GM23248 (cell line): ENCODE results near the gene IRS1. TPM values are rescaled to one million over a fixed set of nuclear protein-coding genes. Genes with fewer than 3 reads are reported as not detected.

Source experiments
- DNase-seq: peaks from one replicate; pipeline ENCODE4 v3.0.0-alpha.2; 2015
- H2AFZ ChIP-seq: fragments of 200-600 bp; sonication (generic); 2 replicates; pipeline ENCODE4 v1.6.1; 2016; ENCODE audit warnings: antibody characterized with exemption
- H3F3A ChIP-seq: fragments of 200-600 bp; sonication (generic); 2 replicates; pipeline ENCODE4 v1.6.1; 2016; ENCODE audit warnings: mild to moderate bottlenecking, antibody characterized with exemption, mixed run types; ENCODE audit not compliant: insufficient read depth
- H3K27ac ChIP-seq: fragments of 200-600 bp; sonication (generic); 2 replicates; pipeline ENCODE4 v1.5.1; 2016; ENCODE audit warnings: mild to moderate bottlenecking
- H3K27me3 ChIP-seq: fragments of 200-600 bp; sonication (generic); replicated peaks from 2 replicates; pipeline ENCODE4 v1.6.1; 2016; ENCODE audit warnings: mild to moderate bottlenecking; ENCODE audit not compliant: insufficient read depth
- H3K36me3 ChIP-seq: fragments of 200-600 bp; sonication (generic); 2 replicates; pipeline ENCODE4 v1.6.1; 2016; ENCODE audit warnings: low read depth, mild to moderate bottlenecking
- H3K4me1 ChIP-seq: fragments of 200-600 bp; sonication (generic); 2 replicates; pipeline ENCODE4 v1.6.1; 2016; ENCODE audit warnings: mild to moderate bottlenecking; ENCODE audit not compliant: insufficient read depth
- H3K4me2 ChIP-seq: fragments of 200-600 bp; sonication (generic); one replicate; pipeline ENCODE4 v1.6.1; 2016; ENCODE audit warnings: mild to moderate bottlenecking; ENCODE audit not compliant: unreplicated experiment
- H3K4me3 ChIP-seq: fragments of 200-600 bp; sonication (generic); 2 replicates; pipeline ENCODE4 v1.5.1; 2016; ENCODE audit warnings: mild to moderate bottlenecking
- H3K79me2 ChIP-seq: fragments of 200-600 bp; sonication (generic); 2 replicates; pipeline ENCODE4 v1.6.1; 2016; ENCODE audit warnings: mild to moderate bottlenecking; ENCODE audit not compliant: insufficient read depth
- H3K9ac ChIP-seq: fragments of 200-600 bp; sonication (generic); 2 replicates; pipeline ENCODE4 v1.6.1; 2016; ENCODE audit warnings: mild to moderate bottlenecking
- H3K9me2 ChIP-seq: fragments of 200-600 bp; sonication (generic); 2 replicates; pipeline ENCODE4 v1.6.1; 2016; ENCODE audit warnings: mixed run types, mild to moderate bottlenecking, moderate library complexity; ENCODE audit not compliant: insufficient read depth
- H3K9me3 ChIP-seq: fragments of 200-600 bp; sonication (generic); one replicate; pipeline ENCODE4 v1.6.1; 2017; ENCODE audit warnings: low read depth
- H4K20me1 ChIP-seq: fragments of 200-600 bp; sonication (generic); 2 replicates; pipeline ENCODE4 v1.6.0; 2016; ENCODE audit not compliant: insufficient read depth
- EZH2 ChIP-seq: fragments of 200-600 bp; sonication (generic); IDR thresholded peaks from 2 replicates; pipeline ENCODE4 v1.6.1; 2018; ENCODE audit warnings: antibody characterized with exemption, mild to moderate bottlenecking; ENCODE audit not compliant: insufficient read depth, poor library complexity, severe bottlenecking
- EZH2phosphoT487 ChIP-seq: fragments of 200-600 bp; sonication (generic); IDR thresholded peaks from 2 replicates; pipeline ENCODE4 v1.6.1; 2018; ENCODE audit warnings: antibody characterized with exemption, moderate library complexity, mild to moderate bottlenecking, low read depth; ENCODE audit not compliant: insufficient read depth
- WGBS, 2 experiments: methylation state at CpG; one replicate each; pipeline ENCODE4 v1.1.6; 2015 to 2017; ENCODE audit warnings: low lambda C conversion rate in 2 of 2, low coverage in 1 of 2; ENCODE audit errors: missing lambda C conversion rate in 2 of 2; 5-methylcytosine and 5-hydroxymethylcytosine counted together
- in situ Hi-C: fragments of 300-500 bp; cut with MboI; formaldehyde crosslinking; loops from 2 replicates; pipeline ENCODE4 v1.15.0; 2020
- polyA plus RNA-seq: library from polyadenylated mRNA; unstranded; fragments of >200 nt; fragmentation: Nextera tagmentation; extraction: Ambion mirVana; gene quantifications from 2 replicates; pipeline ENCODE4 v1.2.1, GENCODE V29; 2016
- total RNA-seq: library from RNA; depleted of rRNA; stranded (reverse); fragments of >200 nt; shearing (Covaris generic); gene quantifications from 2 replicates; pipeline ENCODE4 v1.2.3, GENCODE V29; 2014

IRS1 gene
- total and polyA plus RNA-seq, 2 experiments from 2014 or later = 8.4 to 18.8 TPM

DNA sequence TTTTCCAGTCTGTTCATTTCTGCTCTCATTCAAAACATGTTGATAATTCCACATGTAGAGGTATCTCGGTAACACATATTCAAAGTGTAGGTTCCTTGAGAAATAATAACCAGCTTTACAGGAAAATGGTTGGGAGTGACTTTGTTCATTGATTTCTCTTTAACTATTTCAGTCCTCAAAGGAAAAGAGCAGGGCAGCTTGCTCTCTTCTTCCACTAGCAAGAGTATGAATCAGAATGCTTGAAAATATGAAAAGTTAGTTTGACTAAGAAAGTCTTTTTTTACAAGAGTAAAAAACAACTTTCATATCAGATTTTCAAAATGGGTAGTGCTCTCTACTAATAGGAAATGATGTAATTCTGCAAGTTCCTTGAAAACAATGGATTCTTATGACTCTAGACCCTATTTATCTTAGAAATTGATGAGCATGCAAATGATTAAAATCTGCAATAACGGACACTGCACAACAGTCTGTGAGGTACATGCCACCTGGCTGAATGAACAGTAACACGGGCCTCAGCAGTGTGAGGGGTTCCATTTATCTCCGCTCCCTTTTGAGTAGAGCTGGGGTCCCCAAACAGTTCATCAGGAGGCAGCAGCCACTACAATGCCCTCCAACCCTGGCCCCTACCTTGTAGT, 65.6 kb downstream of the IRS1 start:
- Histone ChIP-seq H2AFZ (no peak overlapping the region), H3K27ac (no peak overlapping the region), H3K9ac (no peak overlapping the region), H3K4me3 (no peak overlapping the region), H3F3A (peaks cover 7% of the 10 kb centered on the region; the same call in 1 of the 2 replicates), H3K4me2 (no peak overlapping the region), H3K9me2 (no peaks in the 10 kb centered on the region), H3K79me2 (peaks cover 31% of the 10 kb centered on the region), H3K27me3 (no peaks in the 10 kb centered on the region), H3K36me3 (peaks cover 28% of the 10 kb centered on the region), H4K20me1 (no peaks in the 10 kb centered on the region), H3K9me3 (no peaks in the 10 kb centered on the region), H3K4me1 (no peaks in the 10 kb centered on the region)
- WGBS, 2 experiments = 94 to 97% methylated on average over 4 of the region's 4 CpGs
- DNase-seq = no peak
- in situ Hi-C loops = no loop called here
- no peak for TF ChIP-seq EZH2
- no peak for TF ChIP-seq EZH2phosphoT487

DNA sequence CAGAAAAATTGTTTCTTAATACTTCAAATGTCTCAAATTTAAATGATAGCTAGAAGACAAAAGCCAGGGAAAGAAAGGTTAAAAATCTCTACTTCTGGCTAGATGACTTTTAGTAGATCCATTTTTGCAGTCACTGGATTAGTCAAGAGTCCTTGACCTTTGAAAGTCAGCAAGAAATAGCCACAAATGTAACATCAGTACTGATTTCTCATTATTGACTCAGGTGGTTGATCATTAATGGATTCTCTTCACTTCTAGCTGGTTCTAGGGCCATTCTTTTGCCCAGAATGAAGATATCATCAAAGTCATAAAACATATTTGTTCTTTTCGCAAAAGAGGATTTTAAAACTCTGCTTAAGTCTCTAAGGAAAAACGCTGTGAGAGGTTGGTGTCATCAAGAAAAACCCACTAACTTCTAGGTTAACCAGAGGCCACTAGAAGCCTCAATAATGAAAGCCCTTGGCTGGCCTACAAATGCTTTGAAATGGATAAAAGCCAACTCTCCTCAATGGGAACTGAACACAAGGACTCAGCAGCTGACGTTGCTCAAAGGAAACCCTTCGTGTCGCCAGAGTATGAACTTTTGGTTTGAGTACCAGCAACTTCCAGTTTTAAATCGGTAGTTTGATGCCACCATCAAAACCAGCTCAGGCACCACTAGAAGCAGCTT, 66.3 kb downstream of the IRS1 start:
- Histone ChIP-seq H4K20me1 (no peaks in the 10 kb centered on the region), H3K27ac (no peak overlapping the region), H3K9ac (no peak overlapping the region), H3K4me3 (no peak overlapping the region), H2AFZ (no peak overlapping the region), H3K4me1 (no peaks in the 10 kb centered on the region), H3K36me3 (peaks cover 28% of the 10 kb centered on the region), H3K4me2 (no peak overlapping the region), H3K79me2 (peaks cover 23% of the 10 kb centered on the region), H3K27me3 (no peaks in the 10 kb centered on the region), H3K9me2 (no peaks in the 10 kb centered on the region), H3F3A (peaks cover 4% of the 10 kb centered on the region; the same call in 1 of the 2 replicates), H3K9me3 (no peaks in the 10 kb centered on the region)
- WGBS, 2 experiments = 85 to 93% methylated on average over 6 of the region's 6 CpGs
- in situ Hi-C loops = no loop called here
- no peak for DNase-seq
- TF ChIP-seq EZH2 (no peak), EZH2phosphoT487 (no peak)

GRCh38 chr2:226732478-226733188, 67.0 kb downstream of the IRS1 start:
- Histone ChIP-seq H2AFZ (no peak overlapping the region), H3K4me2 (no peak overlapping the region), H3K79me2 (peaks cover 17% of the 10 kb centered on the region), H4K20me1 (no peaks in the 10 kb centered on the region), H3K9me2 (no peaks in the 10 kb centered on the region), H3K9ac (no peak overlapping the region), H3K27me3 (no peaks in the 10 kb centered on the region), H3F3A (peaks cover 3% of the 10 kb centered on the region; the same call in 1 of the 2 replicates), H3K4me1 (no peaks in the 10 kb centered on the region), H3K9me3 (no peaks in the 10 kb centered on the region), H3K4me3 (no peak overlapping the region), H3K36me3 (peaks cover 28% of the 10 kb centered on the region), H3K27ac (no peak overlapping the region)
- no peak for DNase-seq
- TF ChIP-seq EZH2 (no peak), EZH2phosphoT487 (no peak)
- WGBS, 2 experiments = 97 to 99% methylated on average over 4 of the region's 4 CpGs
- in situ Hi-C loops = no loop called here

DNA sequence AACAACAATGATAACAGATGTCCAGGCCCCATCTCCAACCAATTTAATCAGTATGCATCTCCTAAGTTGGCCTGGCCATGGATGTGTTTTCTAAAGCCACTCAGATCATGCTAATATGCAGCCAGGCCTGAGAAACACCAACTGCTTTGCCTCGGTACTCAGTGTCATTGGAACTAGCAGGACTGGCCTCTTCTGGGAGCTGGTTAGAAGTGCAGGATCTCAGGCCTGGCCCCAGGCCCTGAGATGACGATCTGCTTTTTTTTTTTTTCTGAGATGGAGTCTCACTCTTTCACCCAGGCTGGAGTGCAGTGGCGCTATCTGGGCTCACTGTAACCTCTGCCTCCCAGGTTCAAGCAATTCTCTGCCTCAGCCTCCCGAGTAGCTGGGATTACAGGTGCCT, 69.1 kb downstream of the IRS1 start:
- H3K4me3 ChIP-seq = no peak overlapping the region
- in situ Hi-C loops = no loop called here
- no peak overlapping the region for H3K4me2 ChIP-seq
- TF ChIP-seq EZH2 (no peak), EZH2phosphoT487 (no peak)
- H3K9me2 ChIP-seq = no peaks in the 10 kb centered on the region
- H3F3A ChIP-seq = peaks cover 14% of the 10 kb centered on the region
- WGBS, 2 experiments = 92 to 96% methylated on average over 4 of the region's 4 CpGs
- H4K20me1 ChIP-seq = no peaks in the 10 kb centered on the region
- no peaks in the 10 kb centered on the region; the same call in 1 of the 2 replicates for H3K79me2 ChIP-seq
- DNase-seq = no peak
- H2AFZ ChIP-seq = no peak overlapping the region
- H3K4me1 ChIP-seq = peaks cover 18% of the 10 kb centered on the region
- H3K9me3 ChIP-seq = no peaks in the 10 kb centered on the region
- no peaks in the 10 kb centered on the region for H3K27me3 ChIP-seq
- no peak overlapping the region for H3K27ac ChIP-seq
- peaks cover 16% of the 10 kb centered on the region for H3K36me3 ChIP-seq
- no peak overlapping the region for H3K9ac ChIP-seq
